GM21367 (cell line): ENCODE results near the gene ZNF362.

ENCODE experiments used
- ATAC-seq: cut with Tn5 transposase; IDR thresholded peaks from one replicate; pipeline ENCODE4 v1.9.1; 2021; ENCODE audit not compliant: unreplicated experiment

Gene ZNF362

DNA sequence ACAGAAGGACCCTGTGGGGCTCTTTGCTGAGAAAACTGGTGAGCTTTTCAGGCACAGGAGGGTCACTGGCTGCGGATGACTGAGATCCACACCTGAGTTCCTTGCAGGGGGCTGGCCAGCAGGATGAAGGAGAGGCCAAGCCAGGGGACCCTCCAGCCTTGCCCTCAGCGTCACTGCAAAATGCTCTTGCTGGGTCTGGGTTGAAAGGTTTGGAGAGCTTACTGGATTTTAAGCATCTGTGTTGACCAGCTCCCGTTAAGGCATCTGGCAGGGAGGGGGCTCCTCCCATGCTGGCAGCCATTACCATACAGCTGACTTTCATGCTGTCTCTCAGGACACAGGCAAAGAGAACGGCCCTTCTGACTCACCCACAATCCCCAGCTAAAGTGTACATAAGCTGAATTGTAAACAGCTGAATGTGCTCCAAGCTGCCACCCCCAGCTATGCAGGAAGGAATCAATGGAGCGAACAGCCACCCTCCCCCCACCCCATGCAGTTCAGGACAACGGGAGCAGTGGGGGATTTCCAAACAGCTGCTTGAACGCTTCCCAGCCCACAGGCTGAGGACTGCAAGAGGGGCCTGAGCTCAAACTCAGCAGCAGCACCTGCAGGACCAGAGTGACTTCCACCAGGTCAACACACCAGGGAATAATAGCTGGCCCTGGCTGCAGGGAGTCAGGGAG lies 85.9 kb downstream of the ZNF362 start:
- no peak for ATAC-seq

DNA sequence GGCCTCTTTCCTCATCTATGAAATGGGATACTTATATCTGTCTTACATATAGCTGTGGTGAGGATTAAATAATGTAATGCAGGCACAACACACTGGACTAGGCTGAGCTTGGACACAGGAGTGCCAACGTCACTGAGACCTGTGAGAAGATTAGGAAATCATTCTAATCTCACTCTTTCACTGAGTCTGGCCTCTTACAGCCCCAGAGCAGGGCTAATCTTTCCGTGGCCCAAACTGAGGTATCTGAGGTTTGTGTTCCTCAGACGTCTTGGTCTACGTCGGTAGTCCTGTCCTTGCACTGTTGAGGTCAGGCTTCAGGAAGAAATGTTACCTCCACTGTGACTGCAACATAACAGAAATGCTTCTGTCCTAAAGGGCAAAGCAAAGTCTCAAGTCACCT lies 87.2 kb downstream of the ZNF362 start:
- ATAC-seq = no peak

DNA sequence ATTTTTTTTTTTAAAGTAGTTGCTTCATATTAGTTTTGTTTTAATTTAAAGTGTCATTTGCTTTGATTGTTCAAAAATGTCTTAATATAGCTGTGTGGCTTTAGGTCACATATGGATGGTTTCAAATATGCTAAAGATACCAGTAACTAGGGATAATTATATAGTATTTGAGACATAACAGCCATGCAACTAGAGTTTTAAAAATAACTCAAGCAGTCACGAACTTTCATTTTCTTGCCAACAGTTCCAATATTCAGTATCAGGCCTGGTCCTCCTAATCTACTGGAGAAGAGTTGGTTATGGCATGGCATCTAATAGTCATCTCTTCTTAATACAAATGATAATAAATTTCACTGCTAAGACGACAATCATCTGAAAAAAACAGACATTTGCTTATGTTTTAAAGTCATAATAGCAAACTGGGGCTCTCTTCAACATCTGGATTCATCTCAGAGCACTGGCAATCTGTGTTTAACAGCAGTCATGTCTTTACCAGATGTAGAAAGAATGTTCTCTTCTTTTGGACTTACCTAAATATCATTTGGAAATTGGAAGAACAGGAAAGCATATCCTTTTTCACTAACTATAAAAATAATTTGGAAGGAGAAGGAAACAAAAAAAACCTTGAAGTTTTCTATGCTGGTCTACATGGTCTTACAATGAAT lies 88.7 kb downstream of the ZNF362 start:
- no peak for ATAC-seq

DNA sequence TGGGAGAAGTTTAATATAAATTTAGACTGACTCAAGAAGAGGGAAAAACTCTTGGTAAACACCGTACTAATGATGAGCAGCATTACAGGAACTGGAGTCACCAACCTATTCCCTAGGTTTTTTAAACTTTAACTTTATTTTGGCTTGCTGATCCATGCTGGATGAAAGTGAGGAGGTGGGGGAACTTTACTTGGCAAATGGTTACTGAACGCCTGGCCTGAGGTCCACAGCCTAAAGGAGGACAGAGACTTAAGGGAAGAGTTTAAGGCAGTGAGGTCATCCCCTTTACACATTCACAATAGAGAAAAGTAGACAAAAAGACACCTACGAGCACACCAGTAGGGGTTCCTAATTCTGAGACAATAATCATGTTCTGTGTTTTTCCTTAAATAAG lies 90.2 kb downstream of the ZNF362 start:
- no peak for ATAC-seq

DNA sequence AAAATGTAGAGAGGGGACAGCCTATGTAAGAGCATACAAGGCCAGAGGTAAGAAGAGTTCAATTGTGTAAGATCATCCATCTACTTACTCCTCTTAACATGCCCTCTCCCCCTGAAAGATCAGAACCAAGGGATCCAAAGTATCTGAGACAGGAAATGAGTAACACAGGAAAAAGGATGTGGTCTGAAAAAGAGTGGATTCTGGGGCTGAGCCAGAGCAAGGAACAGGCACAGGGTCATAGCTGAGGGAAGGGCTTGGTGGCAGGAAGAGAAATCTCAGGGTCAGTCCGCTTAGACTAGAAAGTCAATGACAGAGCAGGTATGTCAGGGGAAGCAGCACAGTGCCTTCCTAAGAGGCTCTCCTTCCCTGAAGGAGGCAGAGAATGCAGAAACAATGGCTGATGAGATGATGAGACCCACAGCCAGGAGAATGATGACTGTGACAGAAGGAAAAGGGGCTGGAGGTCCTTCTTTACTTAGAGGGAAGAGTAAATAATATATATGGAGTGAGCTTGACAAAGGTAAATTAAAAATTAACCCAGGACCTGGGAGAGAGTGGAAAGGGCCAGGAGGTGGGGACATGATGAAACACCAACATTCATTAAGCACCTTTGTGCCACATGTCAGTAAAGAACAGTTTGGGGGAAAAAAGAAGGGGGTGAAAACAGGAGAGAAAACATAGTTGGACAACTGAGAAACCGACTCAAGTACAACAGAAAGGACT lies 90.8 kb downstream of the ZNF362 start:
- no peak for ATAC-seq

DNA sequence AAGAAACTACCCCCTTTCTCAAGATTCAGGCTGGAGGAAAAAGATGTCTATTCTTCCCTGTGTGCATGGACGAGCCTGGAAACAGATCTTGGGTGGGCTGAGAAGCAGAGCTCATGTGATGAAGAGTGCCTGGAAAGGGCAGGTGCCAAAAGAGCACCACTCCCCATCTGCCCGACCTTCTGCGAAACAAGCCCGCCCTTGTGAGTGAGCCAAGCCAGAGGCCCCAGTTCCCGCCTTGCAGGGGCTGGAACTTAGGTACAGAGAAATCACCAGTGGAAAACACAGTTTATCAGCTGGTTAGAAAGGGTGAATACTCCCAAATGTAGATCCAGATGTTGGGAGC lies 91.3 kb downstream of the ZNF362 start:
- no peak for ATAC-seq

DNA sequence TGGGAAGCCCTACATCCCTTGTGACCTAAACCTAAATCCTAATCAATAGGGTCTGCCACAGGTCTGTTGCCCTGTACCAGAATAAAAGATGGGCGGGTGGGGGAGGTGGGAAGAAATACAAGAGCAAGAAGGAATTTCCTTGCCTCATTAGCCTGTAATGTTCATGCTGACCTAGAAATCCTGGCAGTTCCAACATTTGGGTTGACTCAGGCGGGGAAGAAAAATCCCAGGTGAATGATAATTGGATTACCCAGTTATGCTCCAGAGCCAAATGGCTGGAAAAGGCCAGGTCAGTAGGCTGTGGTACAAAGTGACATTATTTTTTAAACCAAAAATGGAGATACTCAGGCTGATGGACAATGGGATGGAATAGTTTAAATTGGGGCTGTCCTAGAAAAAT lies 91.9 kb downstream of the ZNF362 start:
- no peak for ATAC-seq

DNA sequence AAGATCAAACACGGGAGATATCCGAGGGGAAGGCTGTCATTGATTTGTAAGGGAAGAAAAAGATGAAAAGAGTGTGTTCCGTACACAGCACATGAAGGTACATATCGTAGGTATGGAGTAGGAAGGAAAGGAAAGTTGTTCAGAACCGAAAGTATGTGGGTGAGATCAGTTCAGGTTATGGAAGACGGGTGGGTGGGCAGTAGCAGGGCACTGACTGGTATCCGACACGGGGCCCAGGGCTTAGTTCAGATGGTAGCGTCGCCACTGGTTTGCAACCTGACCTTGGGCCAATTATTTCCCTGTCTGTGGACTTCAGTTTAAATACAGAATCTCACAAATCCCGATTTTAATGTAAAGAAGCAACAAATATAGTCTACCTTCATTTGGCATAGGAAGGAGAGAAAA lies 92.4 kb downstream of the ZNF362 start:
- ATAC-seq = no peak

DNA sequence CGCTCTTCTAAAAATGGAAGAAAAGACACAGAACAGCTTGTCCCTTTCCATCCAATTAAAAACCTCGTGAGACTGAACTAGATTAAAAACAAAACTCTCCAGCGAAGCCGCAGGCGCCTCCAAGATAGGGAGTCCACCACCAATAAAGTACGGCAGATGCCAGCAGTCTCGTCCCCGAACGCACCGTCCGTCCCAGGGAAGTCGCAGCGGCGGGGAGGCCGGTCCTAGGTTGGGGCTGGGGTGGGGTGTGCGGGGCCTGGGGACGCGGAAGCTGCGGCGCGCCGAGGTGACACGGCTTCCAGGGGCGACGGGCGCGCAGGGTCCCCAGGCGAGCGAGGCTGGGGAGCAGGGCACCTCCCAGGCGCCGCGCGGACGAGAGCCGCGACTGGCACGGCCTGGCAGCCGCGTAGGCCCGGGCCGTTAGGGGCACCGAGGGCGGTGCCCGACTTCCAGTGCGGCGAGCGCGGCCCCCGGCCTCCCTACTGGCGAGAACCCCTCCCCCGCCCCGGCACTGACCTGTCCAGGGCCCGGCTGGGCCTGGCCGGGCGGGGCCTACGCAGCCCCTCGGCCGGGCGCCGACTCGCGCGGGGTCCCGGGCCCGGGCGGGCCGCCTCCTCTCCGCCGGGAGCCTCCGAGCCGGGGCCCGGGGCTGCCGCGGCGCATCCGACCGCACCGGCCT lies 92.9 kb downstream of the ZNF362 start:
- peak; percentile 20 for ATAC-seq

DNA sequence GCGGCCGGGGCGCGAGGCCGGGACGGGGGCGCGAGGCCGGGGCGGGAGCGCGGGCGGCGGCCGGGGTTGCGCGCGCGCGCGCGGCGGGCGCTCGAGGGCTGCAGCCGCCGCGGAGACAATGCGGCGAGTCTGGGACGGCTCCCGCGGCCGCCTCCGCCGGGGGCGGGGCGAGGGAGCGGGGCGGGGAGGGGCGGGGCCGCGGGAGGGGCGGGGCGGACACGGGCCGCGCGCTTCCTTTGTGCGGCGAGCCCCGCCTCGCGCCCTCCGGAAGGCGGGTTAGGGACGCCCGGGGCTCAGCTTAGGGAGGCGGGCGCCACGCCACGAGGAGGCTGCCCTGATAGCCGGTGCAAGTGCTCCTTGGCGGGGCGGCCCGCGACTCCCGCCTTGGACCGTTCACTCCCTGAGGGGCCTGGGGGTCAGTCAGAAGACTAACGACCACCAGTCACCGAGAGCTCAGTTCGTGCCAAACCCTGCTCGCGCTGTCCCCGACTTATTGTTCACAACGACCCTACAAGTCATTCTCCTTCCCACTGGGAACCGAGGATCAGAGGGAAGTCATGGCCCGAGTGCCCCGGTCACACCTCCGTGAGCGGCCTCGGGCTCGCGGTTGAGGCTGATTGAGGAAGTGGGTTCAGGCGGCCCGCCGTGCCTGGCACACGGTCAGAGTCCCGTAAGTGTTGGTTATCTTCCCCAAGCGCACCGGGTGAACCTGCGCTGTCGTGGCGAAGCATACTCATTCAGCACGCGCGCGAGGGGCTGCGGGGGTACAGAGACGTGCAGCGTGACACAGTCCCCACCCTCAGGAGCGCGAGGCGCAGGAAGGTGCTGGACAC lies 93.7 kb downstream of the ZNF362 start:
- ATAC-seq = peak; percentile 65
